HT1080 (cell line): ENCODE data around the gene ME3. TPM values are rescaled to one million over a fixed set of nuclear protein-coding genes. Genes with fewer than 3 reads are reported as not detected.

Source experiments
- DNase-seq: peaks from one replicate; pipeline ENCODE4 v3.0.0-alpha.2; 2015; ENCODE audit warnings: low read depth
- polyA plus RNA-seq, 2 experiments: library from polyadenylated mRNA; depleted of rRNA; stranded (reverse); fragments of >200 nt; gene quantifications; 2 replicates each; pipeline ENCODE4 v1.2.3, GENCODE V29; 2015
- total RNA-seq: library from RNA; depleted of rRNA; stranded (reverse); fragments of >200 nt; shearing (Covaris generic); gene quantifications from 2 replicates; pipeline ENCODE4 v1.2.3, GENCODE V29; 2014; rRNA removed

The ME3 gene
- total RNA-seq, result 0.24 TPM in 1 of 2 replicates, not detected in the other
- not detected in 2 replicates for polyA plus RNA-seq (2015; cell fraction: cytosol; rRNA removed)
- polyA plus RNA-seq (2015; cell fraction: nucleus; rRNA removed), result 0.53 and 0.80 TPM in 2 replicates

DNA sequence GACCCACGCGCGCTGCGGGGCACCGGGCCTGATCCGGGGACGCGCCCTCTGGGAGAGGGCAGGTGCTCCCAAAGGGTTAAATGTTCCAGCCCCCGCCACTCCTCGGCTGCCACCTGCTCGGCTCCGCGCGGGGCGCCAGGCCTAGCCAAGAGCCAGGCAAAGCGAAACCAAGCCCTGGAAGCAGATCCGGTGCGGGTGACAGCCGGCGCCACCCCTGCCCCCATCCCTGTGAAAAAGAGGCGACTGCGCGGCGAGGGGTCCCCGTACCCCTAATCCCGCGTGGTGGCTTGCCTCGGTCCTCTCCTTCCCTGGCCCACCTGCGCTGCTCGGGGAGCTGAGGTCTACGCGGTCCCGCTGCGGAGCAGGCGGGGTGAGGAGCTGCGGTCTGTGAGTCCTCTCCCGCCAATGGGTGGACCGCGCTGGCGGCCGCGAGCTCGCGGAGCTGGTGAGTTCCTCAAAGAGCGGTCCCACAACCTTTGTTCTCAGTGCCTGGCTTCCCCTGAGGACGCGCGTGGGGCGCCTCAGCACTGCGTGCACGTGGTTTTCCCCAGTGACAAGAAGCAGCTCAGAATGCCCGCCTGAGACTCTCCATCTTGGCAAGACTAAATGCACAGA lies at the start of gene ME3:
TSS of gene ME3 (minus strand) at position 610 of the 615 bp plus-strand sequence.
- DNase-seq, result no peak

- peak; percentile 37 for DNase-seq
Observed at GRCh38 chr11:86722006-86722405, 49.6 kb upstream of the ME3 start.

- no peak for DNase-seq
Observed at GRCh38 chr11:86720546-86720945, 48.1 kb upstream of the ME3 start.

DNA sequence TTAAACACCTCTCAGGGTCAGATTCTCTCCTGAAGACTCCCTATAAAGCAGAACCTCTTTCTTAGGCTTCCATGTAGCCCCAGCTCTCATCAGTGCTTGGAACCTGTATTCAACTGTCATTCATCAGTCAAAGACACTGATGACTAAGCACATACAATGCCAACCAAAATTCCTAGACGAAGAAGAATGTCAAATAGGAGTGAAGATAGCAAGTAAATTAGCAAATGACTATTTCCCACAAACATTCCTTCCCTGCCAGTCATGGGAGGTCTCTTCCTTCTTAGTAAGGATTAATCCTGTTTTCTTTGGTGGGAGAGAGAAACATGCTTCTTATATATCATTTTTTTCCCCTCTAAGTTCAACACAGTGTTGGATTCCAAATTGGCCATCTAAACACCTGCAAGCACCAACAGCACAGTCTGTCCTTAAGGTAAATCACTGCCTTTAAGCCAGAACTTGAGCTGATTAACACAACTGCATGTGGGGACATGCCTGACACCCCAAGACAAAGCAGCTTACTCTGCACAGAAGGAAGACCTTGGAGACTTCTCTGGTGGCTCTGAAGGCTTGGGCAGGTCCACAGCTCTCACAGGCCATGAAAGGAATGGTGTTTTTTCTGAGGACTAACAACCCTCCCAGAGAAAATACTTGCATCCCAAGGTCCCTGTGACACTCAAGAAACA lies 47.5 kb upstream of the ME3 start:
- DNase-seq, result peak; percentile 99

GRCh38 chr11:86718999-86719398 lies 46.6 kb upstream of the ME3 start:
- no peak for DNase-seq

GRCh38 chr11:86718521-86718920 lies 46.1 kb upstream of the ME3 start:
- no peak for DNase-seq

GRCh38 chr11:86717817-86718501 lies 45.5 kb upstream of the ME3 start:
- no peak for DNase-seq

DNA sequence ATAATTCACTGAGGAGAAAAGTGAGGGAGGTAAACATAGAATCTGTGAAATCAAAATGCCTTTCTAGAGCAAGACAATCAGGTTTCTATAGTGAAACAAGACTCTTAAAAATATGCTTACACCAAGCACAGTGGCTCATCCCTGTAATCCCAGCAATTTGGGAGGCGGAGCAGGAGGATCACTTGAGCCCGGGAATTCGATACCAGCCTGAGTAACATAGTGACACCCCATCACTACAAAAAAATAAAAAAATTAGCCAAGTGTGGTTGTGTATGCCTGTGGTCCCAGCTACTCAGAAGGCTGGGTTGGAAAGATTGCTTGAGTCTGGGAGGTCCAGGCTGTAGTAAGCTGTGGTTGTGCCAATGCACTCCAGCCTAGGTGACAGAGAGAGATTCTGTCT lies 43.2 kb upstream of the ME3 start:
- DNase-seq, result no peak

DNA sequence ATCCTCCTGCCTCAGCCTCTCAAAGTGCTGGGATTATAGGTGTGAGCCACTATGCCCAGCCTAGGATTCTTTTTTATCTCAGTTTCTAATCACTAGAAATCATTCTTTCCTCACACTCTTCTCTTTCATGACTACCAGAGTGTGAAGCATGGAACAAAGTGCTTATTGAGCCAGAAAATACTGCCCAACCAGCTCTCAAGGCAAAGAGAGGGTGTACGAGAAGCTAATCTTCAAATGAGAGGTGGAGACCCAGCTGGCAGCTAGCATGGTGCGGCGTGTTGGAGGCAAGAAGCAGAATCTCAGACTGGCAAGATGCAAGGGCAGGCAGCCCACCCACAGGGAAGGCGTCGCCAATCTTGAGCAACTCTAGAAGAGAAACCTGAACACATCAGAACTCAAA lies 41.1 kb upstream of the ME3 start:
- no peak for DNase-seq

- no peak for DNase-seq
Observed at GRCh38 chr11:86710936-86711335, 38.5 kb upstream of the ME3 start.

- DNase-seq, result no peak
Observed at GRCh38 chr11:86708669-86709068, 36.3 kb upstream of the ME3 start.

- DNase-seq, result no peak
Observed at GRCh38 chr11:86706338-86707131, 34.1 kb upstream of the ME3 start.

GRCh38 chr11:86704710-86705109 lies 32.3 kb upstream of the ME3 start:
- DNase-seq, result no peak

GRCh38 chr11:86703987-86704386 lies 31.6 kb upstream of the ME3 start:
- no peak for DNase-seq

- DNase-seq, result no peak
Observed at GRCh38 chr11:86702220-86702983, 30.0 kb upstream of the ME3 start.

GRCh38 chr11:86699040-86699791 lies 26.8 kb upstream of the ME3 start:
- DNase-seq, result no peak

DNA sequence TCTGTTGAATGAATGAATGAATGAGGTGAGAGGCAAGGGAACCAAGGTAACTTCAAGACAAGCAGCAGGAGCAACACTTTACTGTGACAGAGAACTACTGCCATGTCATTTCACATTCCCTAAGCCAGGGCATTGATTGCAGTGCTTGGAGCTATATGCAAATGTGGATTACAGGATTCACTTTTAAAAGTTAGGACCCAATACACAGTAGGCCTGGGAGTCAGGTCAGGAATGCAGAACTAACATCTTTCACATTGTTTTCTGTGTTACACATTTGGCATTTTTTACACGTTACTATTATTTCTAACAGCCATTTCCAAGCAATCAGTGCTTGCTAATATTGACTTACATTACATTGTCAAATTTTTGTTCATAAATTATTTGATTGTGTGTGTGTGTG lies 26.2 kb upstream of the ME3 start:
- DNase-seq, result no peak

- peak; percentile 51 for DNase-seq
Observed at GRCh38 chr11:86696451-86696850, 24.0 kb upstream of the ME3 start.

- peak; percentile 96 for DNase-seq
Observed at GRCh38 chr11:86696004-86696403, 23.6 kb upstream of the ME3 start.

DNA sequence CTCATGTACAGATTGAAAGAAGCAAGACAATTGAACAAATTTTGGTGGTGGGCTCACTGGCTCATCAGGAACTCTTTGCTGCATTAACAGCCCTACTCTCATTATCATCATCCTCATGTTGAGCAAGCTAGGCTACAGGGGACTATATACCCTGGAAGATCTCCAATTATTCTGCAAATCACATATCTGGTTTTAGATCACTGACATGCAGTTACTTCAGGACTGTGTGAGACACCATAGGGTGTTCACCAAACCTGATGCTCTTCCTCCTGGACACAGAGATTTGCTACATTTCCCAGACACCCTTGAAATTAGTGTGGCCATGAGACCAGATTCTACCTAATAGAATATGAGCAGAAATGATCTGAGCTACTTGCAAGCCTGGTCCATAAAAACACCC lies 23.0 kb upstream of the ME3 start:
- peak; percentile 57 for DNase-seq
